Neutrophil (primary cell): ENCODE data around the gene INHBB.

Source experiments
- H3K27ac ChIP-seq: fragments of 200-600 bp; sonication (generic); 2 replicates; pipeline ENCODE4 v1.5.1; 2016; ENCODE audit warnings: mild to moderate bottlenecking, moderate library complexity
- H3K27me3 ChIP-seq: fragments of 200-600 bp; sonication (generic); 2 replicates; pipeline ENCODE4 v1.6.0; 2016; ENCODE audit warnings: mild to moderate bottlenecking
- H3K36me3 ChIP-seq: fragments of 200-600 bp; sonication (generic); 2 replicates; pipeline ENCODE4 v1.5.1; 2017
- H3K4me1 ChIP-seq, 2 experiments: fragments of 200-600 bp in 1 of 2; sonication (generic) in 1 of 2; 1 replicate in 1 of 2; 2 replicates in 1 of 2; pipeline versions ENCODE4 v1.5.1 to v1.6.1; 2013 to 2016; ENCODE audit warnings: low read depth in 1 of 2, low read length in 1 of 2, mild to moderate bottlenecking in 1 of 2, moderate library complexity in 1 of 2; ENCODE audit not compliant: control insufficient read depth in 1 of 2, insufficient read depth in 1 of 2
- H3K4me3 ChIP-seq, 2 experiments: fragments of 200-600 bp in 1 of 2; sonication (generic) in 1 of 2; 1 replicate in 1 of 2; 2 replicates in 1 of 2; pipeline ENCODE4 v1.5.1; 2013 to 2016; ENCODE audit warnings: low read depth in 1 of 2, low read length in 1 of 2, mild to moderate bottlenecking in 1 of 2, moderate library complexity in 1 of 2
- H3K9me3 ChIP-seq: fragments of 200-600 bp; sonication (generic); 2 replicates; pipeline ENCODE4 v1.5.1; 2016
- CTCF ChIP-seq: fragments of 200-600 bp; sonication (generic); IDR thresholded peaks from 2 replicates; pipeline ENCODE4 v1.5.1; 2016; ENCODE audit warnings: antibody characterized with exemption

The INHBB gene

DNA sequence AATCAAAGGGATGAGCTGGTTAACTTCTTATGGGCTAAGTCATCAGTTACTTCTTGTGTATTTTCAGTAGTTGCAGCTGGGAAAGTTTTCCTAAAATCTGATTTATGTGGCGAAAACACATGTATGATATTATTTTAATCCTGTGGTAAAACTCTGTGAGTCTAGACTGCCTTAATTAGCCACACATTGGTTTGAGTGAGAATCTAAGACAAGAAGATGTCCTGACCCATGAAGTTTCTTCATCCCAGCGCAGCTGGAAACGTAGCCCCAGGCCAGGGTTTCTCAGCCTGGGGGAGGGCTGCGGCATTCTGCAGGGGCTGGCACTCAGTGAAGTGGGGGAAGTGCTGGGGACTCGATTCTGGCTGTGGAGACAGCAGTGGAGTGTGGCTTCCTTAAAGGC lies 44.7 kb upstream of the INHBB start:
- Histone ChIP-seq H3K4me1 (peaks cover 9 to 13% of the 10 kb centered on the region in 2 experiments), H3K27ac (peak overlapping the region; percentile 37), H3K27me3 (no peaks in the 10 kb centered on the region), H3K9me3 (no peaks in the 10 kb centered on the region), H3K36me3 (peaks cover 87% of the 10 kb centered on the region), H3K4me3 (no peak overlapping the region)
- TF ChIP-seq CTCF = no peak

DNA sequence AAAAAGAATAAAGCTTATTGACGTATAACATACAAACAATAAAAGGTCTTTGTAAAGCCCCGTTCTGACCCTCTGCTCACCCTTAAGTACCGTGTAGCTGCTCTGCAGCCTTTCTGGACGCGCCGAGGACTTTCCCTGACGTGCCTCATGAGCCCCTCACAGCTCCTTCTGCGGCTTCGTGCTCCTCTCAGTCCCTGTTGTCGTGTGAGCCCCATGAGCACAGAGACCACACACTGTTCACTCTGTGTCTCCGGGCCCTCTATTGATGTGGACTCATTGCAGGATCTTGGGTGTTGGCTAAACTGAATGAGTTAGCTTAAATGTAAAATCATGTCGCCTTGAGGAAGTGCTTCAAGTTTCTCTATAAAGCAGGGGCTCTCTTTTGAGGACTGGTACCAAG lies 43.6 kb upstream of the INHBB start:
- Histone ChIP-seq H3K36me3 (peaks cover 77% of the 10 kb centered on the region), H3K4me3 (no peak overlapping the region), H3K27ac (peak overlapping the region; percentile 19), H3K27me3 (no peaks in the 10 kb centered on the region), H3K4me1 (peaks cover 10 to 14% of the 10 kb centered on the region in 2 experiments), H3K9me3 (no peaks in the 10 kb centered on the region)
- no peak for TF ChIP-seq CTCF

GRCh38 chr2:120303177-120303576 lies 42.8 kb upstream of the INHBB start:
- TF ChIP-seq CTCF = no peak
- Histone ChIP-seq H3K27ac (peak overlapping the region; percentile 19), H3K9me3 (no peaks in the 10 kb centered on the region), H3K4me3 (no peak overlapping the region), H3K27me3 (no peaks in the 10 kb centered on the region), H3K4me1 (peaks cover 10 to 14% of the 10 kb centered on the region in 2 experiments), H3K36me3 (peaks cover 68% of the 10 kb centered on the region)

- Histone ChIP-seq H3K36me3 (peaks cover 49% of the 10 kb centered on the region), H3K4me1 (peaks cover 10 to 14% of the 10 kb centered on the region in 2 experiments), H3K4me3 (no peak overlapping the region), H3K9me3 (no peaks in the 10 kb centered on the region), H3K27ac (peak overlapping the region; percentile 76), H3K27me3 (no peaks in the 10 kb centered on the region)
- TF ChIP-seq CTCF = no peak
Measured at GRCh38 chr2:120305296-120305695, 40.6 kb upstream of the INHBB start.

GRCh38 chr2:120305937-120306490 lies 39.9 kb upstream of the INHBB start:
- Histone ChIP-seq H3K9me3 (no peaks in the 10 kb centered on the region), H3K4me3 (peak overlapping the region in 1 of 2 experiments; percentile 9), H3K4me1 (peaks cover 10 to 14% of the 10 kb centered on the region in 2 experiments), H3K27me3 (no peaks in the 10 kb centered on the region), H3K27ac (peak overlapping the region; percentile 76), H3K36me3 (peaks cover 42% of the 10 kb centered on the region)
- no peak for TF ChIP-seq CTCF
